Testis (tissue), 2 donors: Measurements from ENCODE around the gene SLC9A1.

ENCODE experiments used
- POLR2A ChIP-seq: fragments of 450-650 bp; IDR thresholded peaks from one replicate; pipeline ENCODE4 v1.6.1; 2017; ENCODE audit warnings: antibody characterized with exemption, mild to moderate bottlenecking, moderate library complexity
- TF ChIP-seq, protein P1 (sequence below), 3 experiments: fragments of 450-650 bp in 2 of 3; fragments of 200-600 bp in 1 of 3; sonication (generic) in 1 of 3; IDR thresholded peaks; one replicate each; pipeline ENCODE4 v1.5.1; 2016 to 2019; ENCODE audit warnings: antibody characterized with exemption in 3 of 3, mild to moderate bottlenecking in 2 of 3, moderate library complexity in 1 of 3

- TF ChIP-seq POLR2A: no peak
- TF ChIP-seq, protein P1, sequence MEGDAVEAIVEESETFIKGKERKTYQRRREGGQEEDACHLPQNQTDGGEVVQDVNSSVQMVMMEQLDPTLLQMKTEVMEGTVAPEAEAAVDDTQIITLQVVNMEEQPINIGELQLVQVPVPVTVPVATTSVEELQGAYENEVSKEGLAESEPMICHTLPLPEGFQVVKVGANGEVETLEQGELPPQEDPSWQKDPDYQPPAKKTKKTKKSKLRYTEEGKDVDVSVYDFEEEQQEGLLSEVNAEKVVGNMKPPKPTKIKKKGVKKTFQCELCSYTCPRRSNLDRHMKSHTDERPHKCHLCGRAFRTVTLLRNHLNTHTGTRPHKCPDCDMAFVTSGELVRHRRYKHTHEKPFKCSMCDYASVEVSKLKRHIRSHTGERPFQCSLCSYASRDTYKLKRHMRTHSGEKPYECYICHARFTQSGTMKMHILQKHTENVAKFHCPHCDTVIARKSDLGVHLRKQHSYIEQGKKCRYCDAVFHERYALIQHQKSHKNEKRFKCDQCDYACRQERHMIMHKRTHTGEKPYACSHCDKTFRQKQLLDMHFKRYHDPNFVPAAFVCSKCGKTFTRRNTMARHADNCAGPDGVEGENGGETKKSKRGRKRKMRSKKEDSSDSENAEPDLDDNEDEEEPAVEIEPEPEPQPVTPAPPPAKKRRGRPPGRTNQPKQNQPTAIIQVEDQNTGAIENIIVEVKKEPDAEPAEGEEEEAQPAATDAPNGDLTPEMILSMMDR (IDR thresholded peaks at IDR 0.05): no peak
Measured at GRCh38 chr1:27132147-27132546, 22.8 kb downstream of the SLC9A1 start.
